IMR-90 (cell line): ENCODE measurements around the gene ITGA1. TPM values are rescaled to one million over a fixed set of nuclear protein-coding genes. Genes with fewer than 3 reads are reported as not detected.

Experiments used
- ATAC-seq: fragments of 200-7000 bp; cut with Tn5 transposase; 2 replicates; pipeline ENCODE4 v1.9.1; 2020; ENCODE audit warnings: low read depth, mild to moderate bottlenecking, moderate library complexity
- BruUV-seq: library from RNA; stranded (reverse); fragments of 400-500 nt; replicated peaks from 2 replicates; lab custom pipeline; 2021; lab: Mats Ljungman, UMichigan
- CTCF ChIA-PET: fragments of 300-600 bp; formaldehyde crosslinking; extraction: SDS; loops from one replicate; lab custom pipeline; 2021; ENCODE audit warnings: antibody characterized with exemption; lab: Yijun Ruan, JAX
- POLR2A ChIA-PET: fragments of 300-600 bp; sonication (Branson Sonifier 250); formaldehyde crosslinking; loops from one replicate; lab custom pipeline; 2022; ENCODE audit warnings: antibody characterized with exemption; ENCODE audit not compliant: unreplicated experiment; lab: Charles Lee
- DNase-seq: peaks from one replicate; pipeline ENCODE4 v3.0.0; 2013
- H2AFZ ChIP-seq: replicated peaks from 2 replicates; pipeline ENCODE3; 2013; ENCODE audit warnings: low read length, mild to moderate bottlenecking; ENCODE audit not compliant: poor library complexity
- H2AK5ac ChIP-seq: 2 replicates; pipeline ENCODE4 v1.6.1; 2013; ENCODE audit warnings: low read depth, low read length, inconsistent platforms
- H2AK9ac ChIP-seq: replicated peaks from 2 replicates; pipeline ENCODE3; 2013; ENCODE audit warnings: mild to moderate bottlenecking, low read depth, low read length, moderate library complexity; ENCODE audit not compliant: poor library complexity
- H2BK120ac ChIP-seq: 2 replicates; pipeline ENCODE4 v1.6.1; 2013; ENCODE audit warnings: low read depth, low read length, inconsistent platforms
- H2BK15ac ChIP-seq: 3 replicates; pipeline ENCODE4 v1.6.1; 2013; ENCODE audit warnings: low read depth, low read length, inconsistent platforms
- H2BK20ac ChIP-seq: 2 replicates; pipeline ENCODE4 v1.6.1; 2013; ENCODE audit warnings: low read depth, mild to moderate bottlenecking, inconsistent platforms, low read length, moderate library complexity
- H2BK5ac ChIP-seq: 2 replicates; pipeline ENCODE4 v1.6.1; 2013; ENCODE audit warnings: mild to moderate bottlenecking, low read depth, low read length, inconsistent platforms; ENCODE audit not compliant: poor library complexity, severe bottlenecking
- H3K14ac ChIP-seq: replicated peaks from 2 replicates; pipeline ENCODE4 v1.6.1; 2013; ENCODE audit warnings: low read depth, low read length, inconsistent platforms
- H3K18ac ChIP-seq: 2 replicates; pipeline ENCODE4 v1.6.1; 2013; ENCODE audit warnings: low read depth, low read length, control low read depth
- H3K23ac ChIP-seq: 2 replicates; pipeline ENCODE4 v1.6.1; 2013; ENCODE audit warnings: low read depth, low read length, inconsistent platforms
- H3K27ac ChIP-seq: 2 replicates; pipeline ENCODE4 v1.5.1; 2013; ENCODE audit warnings: mild to moderate bottlenecking, control low read depth, low read length; ENCODE audit not compliant: insufficient read depth
- H3K27me3 ChIP-seq: 2 replicates; pipeline ENCODE4 v1.6.1; 2013; ENCODE audit warnings: low read length; ENCODE audit not compliant: control insufficient read depth, insufficient read depth
- H3K36me3 ChIP-seq: 2 replicates; pipeline ENCODE4 v1.6.1; 2013; ENCODE audit warnings: low read length, mixed read lengths; ENCODE audit not compliant: control insufficient read depth, insufficient read depth
- H3K4ac ChIP-seq: 2 replicates; pipeline ENCODE4 v1.6.1; 2013; ENCODE audit warnings: low read depth, low read length, inconsistent platforms
- H3K4me1 ChIP-seq: 2 replicates; pipeline ENCODE4 v1.6.1; 2013; ENCODE audit warnings: low read length, mixed read lengths; ENCODE audit not compliant: control insufficient read depth, insufficient read depth
- H3K4me2 ChIP-seq: 2 replicates; pipeline ENCODE4 v1.6.1; 2013; ENCODE audit warnings: low read depth, mild to moderate bottlenecking, control low read depth, low read length, moderate library complexity
- H3K4me3 ChIP-seq: 2 replicates; pipeline ENCODE4 v1.5.1; 2013; ENCODE audit warnings: low read depth, mild to moderate bottlenecking, control low read depth, low read length, moderate library complexity; ENCODE audit not compliant: insufficient read depth
- H3K56ac ChIP-seq: 2 replicates; pipeline ENCODE4 v1.6.1; 2013; ENCODE audit warnings: low read length, inconsistent platforms; ENCODE audit not compliant: insufficient read depth; ENCODE audit errors: extremely low read depth
- H3K79me1 ChIP-seq, 2 experiments: 2 replicates each; pipeline ENCODE4 v1.6.1; 2013; ENCODE audit warnings: low read length in 2 of 2, inconsistent platforms in 1 of 2, low read depth in 1 of 2
- H3K9ac ChIP-seq: 2 replicates; pipeline ENCODE4 v1.6.1; 2013; ENCODE audit warnings: low read depth, low read length, control low read depth
- H3K9me1 ChIP-seq: 2 replicates; pipeline ENCODE4 v1.6.1; 2013; ENCODE audit warnings: low read length, inconsistent platforms; ENCODE audit not compliant: insufficient read depth
- H3K9me3 ChIP-seq: 2 replicates; pipeline ENCODE4 v1.6.1; 2013; ENCODE audit warnings: low read length; ENCODE audit not compliant: control insufficient read depth, insufficient read depth
- H4K20me1 ChIP-seq: 2 replicates; pipeline ENCODE4 v1.6.1; 2013; ENCODE audit warnings: low read length, inconsistent platforms; ENCODE audit not compliant: insufficient read depth
- H4K5ac ChIP-seq: 2 replicates; pipeline ENCODE4 v1.6.1; 2013; ENCODE audit warnings: mild to moderate bottlenecking, low read depth, low read length, control low read depth
- H4K8ac ChIP-seq, 2 experiments: 2 replicates each; pipeline ENCODE4 v1.6.1; 2013; ENCODE audit warnings: low read depth in 2 of 2, low read length in 2 of 2, control low read depth in 1 of 2, inconsistent platforms in 1 of 2
- H4K91ac ChIP-seq: 2 replicates; pipeline ENCODE4 v1.6.1; 2013; ENCODE audit warnings: low read depth, low read length, inconsistent platforms; ENCODE audit not compliant: insufficient read depth
- BHLHE40 ChIP-seq: fragments of 150-350 bp; IDR thresholded peaks from 2 replicates; pipeline ENCODE4 v1.6.1; 2016; ENCODE audit warnings: mild to moderate bottlenecking, low read depth, low read length
- CEBPB ChIP-seq: IDR thresholded peaks from 2 replicates; pipeline ENCODE4 v1.6.1; 2012; ENCODE audit warnings: low read depth, low read length, improper control_type of control experiment
- MAZ ChIP-seq: IDR thresholded peaks from 2 replicates; pipeline ENCODE4 v1.6.1; 2012; ENCODE audit warnings: low read depth, mild to moderate bottlenecking, low read length, improper control_type of control experiment, moderate library complexity, borderline replicate concordance
- POLR2A ChIP-seq: IDR thresholded peaks from 2 replicates; pipeline ENCODE4 v1.6.1; 2012; ENCODE audit warnings: mild to moderate bottlenecking, low read depth, low read length
- SMC3 ChIP-seq: fragments of 150-350 bp; IDR thresholded peaks from 2 replicates; pipeline ENCODE4 v1.6.1; 2016; ENCODE audit warnings: low read depth, mild to moderate bottlenecking, antibody characterized with exemption, low read length, moderate library complexity
- dilution Hi-C: fragments of 300-500 bp; cut with HindIII; formaldehyde crosslinking; loops from one replicate; pipeline ENCODE4 v1.14.3; 2018; ENCODE audit warnings: low sequenced_read_pairs; ENCODE audit not compliant: unreplicated experiment
- in situ Hi-C: fragments of 300-500 bp; cut with MboI; formaldehyde crosslinking; loops from 3 replicates; pipeline ENCODE4 v1.14.3; 2019; ENCODE audit warnings: low sequenced_read_pairs, inconsistent platforms, mixed read lengths
- intact Hi-C: fragments of 100-400 bp; cut with micrococcal nuclease; formaldehyde crosslinking; loops from 2 replicates; pipeline ENCODE4 v1.10.0; 2022
- polyA plus RNA-seq, 3 experiments: library from polyadenylated mRNA; depleted of rRNA; stranded (reverse); fragments of >200 nt; gene quantifications; 2 replicates each; pipeline ENCODE4 v1.2.3, GENCODE V29; 2012; ENCODE audit warnings: low replicate concordance in 1 of 3
- total RNA-seq: library from RNA; depleted of rRNA; stranded (reverse); fragments of >200 nt; gene quantifications from 2 replicates; pipeline ENCODE4 v1.2.3, GENCODE V29; 2012

ITGA1 gene
- total and polyA plus RNA-seq, 2 of the 4 experiments (the other 2 are of a cell fraction), result 22.3 to 95.2 TPM

GRCh38 chr5:52840277-52841050 is 52.7 kb downstream of the ITGA1 start (continued):
- no peak for TF ChIP-seq SMC3
- no peak for TF ChIP-seq POLR2A

GRCh38 chr5:52841114-52841513 is 53.4 kb downstream of the ITGA1 start:
- ATAC-seq, result no peak
- CTCF ChIA-PET, result no interaction called here
- Histone ChIP-seq H2BK120ac (peak overlapping the region; percentile 72), H2BK20ac (peak overlapping the region; percentile 86), H3K4me3 (no peak overlapping the region), H4K91ac (peak overlapping the region; percentile 0; the same call in 1 of the 2 replicates), H3K27me3 (no peaks in the 10 kb centered on the region), H2AK9ac (no peak overlapping the region), H3K9ac (no peak overlapping the region), H3K14ac (peak overlapping the region; percentile 56), H3K56ac (no peak overlapping the region), H3K23ac (peak overlapping the region; percentile 39; the same call in 1 of the 2 replicates), H3K9me1 (peaks cover 4% of the 10 kb centered on the region), H4K8ac (peak overlapping the region; percentile 74 to 77; a peak in 3 of 4 replicates), H3K9me3 (no peaks in the 10 kb centered on the region), H2AFZ (no peak overlapping the region), H3K79me1 (peaks cover 12 to 50% of the 10 kb centered on the region in 2 experiments), H3K4ac (peak overlapping the region; percentile 10; the same call in 1 of the 2 replicates), H4K20me1 (no peaks in the 10 kb centered on the region), H3K4me2 (peak overlapping the region; percentile 88; the same call in 1 of the 2 replicates), H2AK5ac (no peak overlapping the region), H3K27ac (peak overlapping the region; percentile 61; the same call in 1 of the 2 replicates), H2BK5ac (peak overlapping the region; percentile 94), H3K4me1 (peaks cover 29% of the 10 kb centered on the region), H3K18ac (peak overlapping the region; percentile 48), H2BK15ac (0 out of 3 replicates have a peak overlapping the region, but pooled peaks have one; percentile 99), H3K36me3 (no peaks in the 10 kb centered on the region), H4K5ac (peak overlapping the region; percentile 67; the same call in 1 of the 2 replicates)
- POLR2A ChIA-PET, result interaction anchor here (1.2 kb wide), 1 partner anchor 40 kb away, joined by 4 read pairs; no protein-coding TSS in a partner anchor
- dilution Hi-C loops (no loop called here), in situ Hi-C loops (no loop called here), intact Hi-C loops (no loop called here)
- no peak for TF ChIP-seq BHLHE40
- no peak for TF ChIP-seq MAZ
- peak; percentile 31; the same call in 1 of the 2 replicates for TF ChIP-seq CEBPB
- no peak for DNase-seq
- BruUV-seq, result no TSS peak
